Endothelial cell of umbilical vein (primary cell): ENCODE measurements around the gene CPTP. TPM values are rescaled to one million over a fixed set of nuclear protein-coding genes. Genes with fewer than 3 reads are reported as not detected.

ENCODE experiments used
- BruUV-seq: library from RNA; stranded (reverse); fragments of 400-500 nt; replicated peaks from 2 replicates; lab custom pipeline; 2021; lab: Mats Ljungman, UMichigan
- CTCF ChIA-PET: fragments of 300-600, 350-600 bp; sonication (Branson Sonifier 250); formaldehyde crosslinking; loops from one replicate; lab custom pipeline; 2021; ENCODE audit warnings: antibody characterized with exemption, inconsistent platforms; lab: Charles Lee
- POLR2A ChIA-PET: fragments of 300-600, 350-600 bp; sonication (Branson Sonifier 250); formaldehyde crosslinking; loops from one replicate; lab custom pipeline; 2021; ENCODE audit warnings: antibody characterized with exemption, inconsistent platforms; lab: Charles Lee
- DNase-seq: peaks from one replicate; pipeline ENCODE4 v3.0.0-alpha.2; 2011; ENCODE audit warnings: low read depth, low spot score
- FAIRE-seq: peaks from 2 replicates; lab custom pipeline; 2011; peaks lifted over from hg19 to GRCh38; lab: Jason Lieb, UNC
- H2AFZ ChIP-seq: 2 replicates; pipeline ENCODE4 v1.6.0; 2012; ENCODE audit warnings: low read depth, low read length, control low read depth, inconsistent platforms
- H3K27ac ChIP-seq: 2 replicates; pipeline ENCODE4 v1.5.1; 2011; ENCODE audit warnings: low read depth, mild to moderate bottlenecking, control low read depth, low read length, moderate library complexity; ENCODE audit not compliant: insufficient read depth
- H3K27me3 ChIP-seq, 2 experiments: 2 replicates each; pipeline versions ENCODE4 v1.6.0 to v1.6.1; 2011; ENCODE audit warnings: low read length in 2 of 2, mixed read lengths in 1 of 2; ENCODE audit not compliant: control insufficient read depth in 2 of 2, insufficient read depth in 2 of 2
- H3K36me3 ChIP-seq, 2 experiments: 2 replicates in 1 of 2; 3 replicates in 1 of 2; pipeline ENCODE4 v1.5.1; 2011; ENCODE audit warnings: low read length in 2 of 2, mild to moderate bottlenecking in 1 of 2, moderate library complexity in 1 of 2; ENCODE audit not compliant: control insufficient read depth in 2 of 2, insufficient read depth in 2 of 2; ENCODE audit errors: extremely low read depth in 1 of 2
- H3K4me1 ChIP-seq: 3 replicates; pipeline ENCODE4 v1.5.1; 2011; ENCODE audit warnings: mild to moderate bottlenecking, low read length; ENCODE audit not compliant: control insufficient read depth, insufficient read depth; ENCODE audit errors: extremely low read depth
- H3K4me2 ChIP-seq: 2 replicates; pipeline ENCODE4 v1.6.1; 2011; ENCODE audit warnings: low read length, control low read depth, mixed read lengths; ENCODE audit not compliant: insufficient read depth
- H3K4me3 ChIP-seq, 3 experiments: fragments of 200-600 bp in 1 of 3; sonication (generic), shearing (Covaris generic) in 1 of 3; replicated peaks in 1 of 3; 2 replicates each; pipeline ENCODE4 v1.5.1; 2011 to 2016; ENCODE audit warnings: control low read depth in 3 of 3, low read length in 3 of 3, mild to moderate bottlenecking in 2 of 3, inconsistent platforms in 1 of 3, low read depth in 1 of 3, moderate library complexity in 1 of 3; ENCODE audit not compliant: insufficient read depth in 1 of 3
- H3K79me2 ChIP-seq: 2 replicates; pipeline ENCODE4 v1.6.0; 2012; ENCODE audit warnings: low read length, inconsistent platforms; ENCODE audit not compliant: control insufficient read depth, insufficient read depth
- H3K9ac ChIP-seq: replicated peaks from 2 replicates; pipeline ENCODE3; 2011; ENCODE audit warnings: low read length, control low read depth; ENCODE audit not compliant: insufficient read depth; ENCODE audit errors: extremely low read depth
- H3K9me1 ChIP-seq: replicated peaks from 3 replicates; pipeline ENCODE4 v1.6.0; 2011; ENCODE audit warnings: mild to moderate bottlenecking, low read length; ENCODE audit not compliant: control insufficient read depth, insufficient read depth; ENCODE audit errors: extremely low read depth
- H3K9me3 ChIP-seq: replicated peaks from 2 replicates; pipeline ENCODE4 v1.5.1; 2012; ENCODE audit warnings: low read length, inconsistent platforms; ENCODE audit not compliant: control insufficient read depth, insufficient read depth
- H4K20me1 ChIP-seq: replicated peaks from 2 replicates; pipeline ENCODE3; 2011; ENCODE audit warnings: mild to moderate bottlenecking, low read length; ENCODE audit not compliant: control insufficient read depth, insufficient read depth; ENCODE audit errors: extremely low read depth
- FOS ChIP-seq: IDR thresholded peaks from 2 replicates; pipeline ENCODE4 v1.6.1; 2011; ENCODE audit warnings: mild to moderate bottlenecking, low read length, moderate library complexity, borderline replicate concordance; ENCODE audit not compliant: insufficient read depth
- GATA2 ChIP-seq: IDR thresholded peaks from 2 replicates; pipeline ENCODE4 v1.7.0; 2011; ENCODE audit warnings: low read depth, mild to moderate bottlenecking, moderate library complexity, mixed read lengths, low read length; ENCODE audit not compliant: insufficient read length, insufficient read depth
- MYC ChIP-seq: IDR thresholded peaks from one replicate; pipeline ENCODE4 v1.6.1; 2011; ENCODE audit warnings: mild to moderate bottlenecking, low read depth, low read length
- POLR2AphosphoS5 ChIP-seq: IDR thresholded peaks from 2 replicates; pipeline ENCODE4 v1.6.1; 2012; ENCODE audit warnings: low read depth, mild to moderate bottlenecking, control low read depth, low read length, moderate library complexity; ENCODE audit not compliant: insufficient read depth
- dilution Hi-C: fragments of 300-500 bp; cut with MboI; formaldehyde crosslinking; loops from one replicate; pipeline ENCODE4 v1.15.0; 2019; ENCODE audit warnings: low sequenced_read_pairs; ENCODE audit not compliant: extremely low pct_ligation_motif_present
- intact Hi-C: fragments of 100-400 bp; cut with micrococcal nuclease; formaldehyde crosslinking; loops from one replicate; pipeline ENCODE4 v1.10.0; 2022
- polyA plus RNA-seq, 4 experiments: library from polyadenylated mRNA; depleted of rRNA in 3 of 4; stranded (reverse) in 3 of 4; unstranded in 1 of 4; fragments of >200 nt; gene quantifications; 2 replicates each; pipeline versions ENCODE4 v1.2.1 to v1.2.3, GENCODE V29; 2011 to 2012; ENCODE audit warnings: missing spikeins in 1 of 4
- total RNA-seq: library from RNA; stranded (reverse); gene quantifications from 2 replicates; pipeline ENCODE4 v1.2.3, GENCODE V29; 2021

The CPTP gene
- total and polyA plus RNA-seq, 2 donors (not counting 3 experiments of a cell fraction or from before 2014, with no cell fraction given) = 20.9 to 29.5 TPM

GRCh38 chr1:1336446-1336845, 11.8 kb downstream of the CPTP start:
- FAIRE-seq (no peak), DNase-seq (no peak)
- POLR2A ChIA-PET = no interaction called here
- dilution Hi-C loops = no loop called here
- H3K79me2 ChIP-seq = no peaks in the 10 kb centered on the region
- CTCF ChIA-PET = interaction anchor here (1.7 kb wide), 1 partner anchor 11 kb away, joined by 4 read pairs; no protein-coding TSS in a partner anchor
- H3K27ac ChIP-seq = no peak overlapping the region
- H3K4me1 ChIP-seq = no peaks in the 10 kb centered on the region
- no peak overlapping the region for H3K4me2 ChIP-seq
- no peak overlapping the region for H3K4me3 ChIP-seq
- H3K9me3 ChIP-seq = no peaks in the 10 kb centered on the region
- no TSS peak for BruUV-seq
- no peak overlapping the region for H3K9ac ChIP-seq
- H2AFZ ChIP-seq = no peak overlapping the region
- H4K20me1 ChIP-seq = no peaks in the 10 kb centered on the region
- no peaks in the 10 kb centered on the region for H3K9me1 ChIP-seq
- H3K36me3 ChIP-seq = peaks cover 0 to 14% of the 10 kb centered on the region in 2 experiments
- no peaks in the 10 kb centered on the region for H3K27me3 ChIP-seq
- no peak for TF ChIP-seq MYC
- intact Hi-C loops = no loop called here

DNA sequence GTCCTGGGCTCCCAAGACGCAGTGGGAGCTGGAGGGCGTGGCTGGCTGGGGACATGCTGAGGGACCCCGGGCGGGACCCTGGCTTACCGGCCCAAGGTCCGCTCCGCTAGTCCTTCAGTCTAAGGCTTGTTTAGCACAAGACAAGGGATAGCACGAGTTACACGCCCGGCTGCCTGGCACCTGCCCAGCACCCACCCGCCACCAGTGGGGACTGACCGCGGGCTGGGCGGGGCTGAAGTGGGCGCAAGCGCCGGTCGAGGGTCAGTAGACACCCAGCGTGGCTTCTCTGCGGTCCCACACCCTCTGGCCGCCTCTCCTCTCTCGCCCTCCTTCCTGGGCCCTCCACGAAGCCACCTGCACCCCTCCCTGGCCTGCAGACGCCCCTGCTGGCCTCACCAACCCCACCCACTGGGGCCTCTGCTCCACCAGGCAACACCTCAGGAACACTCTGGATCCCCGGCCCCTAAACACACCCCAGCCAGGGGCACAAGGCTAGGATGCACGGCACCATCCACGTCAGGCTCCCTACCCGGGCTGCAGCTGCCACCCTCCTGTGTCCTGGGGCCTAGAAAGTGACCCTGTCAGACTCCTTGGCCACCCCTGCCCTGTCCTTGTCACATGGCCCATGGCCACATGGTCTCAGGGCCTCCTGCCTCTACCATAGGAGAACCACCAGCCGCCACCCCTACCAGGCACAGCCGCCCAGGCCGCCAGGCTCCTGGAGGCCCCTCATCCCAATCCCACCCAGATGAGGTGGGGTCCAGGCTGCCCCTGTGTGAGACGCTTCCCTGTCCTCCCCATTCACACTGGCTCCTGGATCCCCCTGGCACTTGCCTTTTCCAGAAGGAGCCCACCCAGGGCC, 12.6 kb downstream of the CPTP start:
- ChIA-PET POLR2A (no interaction called here), CTCF (interaction anchor here (1.7 kb wide), 1 partner anchor 11 kb away, joined by 4 read pairs; no protein-coding TSS in a partner anchor)
- no TSS peak for BruUV-seq
- Histone ChIP-seq H3K4me1 (no peaks in the 10 kb centered on the region), H3K27me3 (no peaks in the 10 kb centered on the region), H3K27ac (no peak overlapping the region), H4K20me1 (no peaks in the 10 kb centered on the region), H3K9me3 (no peaks in the 10 kb centered on the region), H3K9ac (no peak overlapping the region), H3K4me2 (no peak overlapping the region), H3K79me2 (no peaks in the 10 kb centered on the region), H2AFZ (no peak overlapping the region), H3K9me1 (no peaks in the 10 kb centered on the region), H3K4me3 (no peak overlapping the region), H3K36me3 (peaks cover 0 to 17% of the 10 kb centered on the region in 2 experiments)
- dilution Hi-C loops = no loop called here
- DNase-seq (no peak), FAIRE-seq (no peak)
- intact Hi-C loops = no loop called here
- TF ChIP-seq MYC (no peak), FOS (no peak), GATA2 (no peak), POLR2AphosphoS5 (no peak)
